Cardiac fibroblast (primary cell): ENCODE results near the gene GON4L.
A peak's percentile ranks its signal among the peaks of the same experiment; 100 is the strongest.

Source experiments
- DNase-seq, 2 donors: peaks; one replicate each; pipeline versions ENCODE4 v3.0.0 to v3.0.0-alpha.2; 2010; ENCODE audit warnings: low read depth in 2 of 2
- H3K4me3 ChIP-seq, 2 donors: replicated peaks in 1 of 2; 1 replicate in 1 of 2; 2 replicates in 1 of 2; pipeline ENCODE4 v1.5.1; 2011; ENCODE audit warnings: low read depth in 2 of 2, low read length in 2 of 2, mild to moderate bottlenecking in 2 of 2, moderate library complexity in 1 of 2
- TF ChIP-seq, protein P1 (sequence below): IDR thresholded peaks from one replicate; pipeline ENCODE4 v1.5.1; 2011; ENCODE audit warnings: low read depth, mild to moderate bottlenecking, low read length, inconsistent platforms

The GON4L gene

DNA sequence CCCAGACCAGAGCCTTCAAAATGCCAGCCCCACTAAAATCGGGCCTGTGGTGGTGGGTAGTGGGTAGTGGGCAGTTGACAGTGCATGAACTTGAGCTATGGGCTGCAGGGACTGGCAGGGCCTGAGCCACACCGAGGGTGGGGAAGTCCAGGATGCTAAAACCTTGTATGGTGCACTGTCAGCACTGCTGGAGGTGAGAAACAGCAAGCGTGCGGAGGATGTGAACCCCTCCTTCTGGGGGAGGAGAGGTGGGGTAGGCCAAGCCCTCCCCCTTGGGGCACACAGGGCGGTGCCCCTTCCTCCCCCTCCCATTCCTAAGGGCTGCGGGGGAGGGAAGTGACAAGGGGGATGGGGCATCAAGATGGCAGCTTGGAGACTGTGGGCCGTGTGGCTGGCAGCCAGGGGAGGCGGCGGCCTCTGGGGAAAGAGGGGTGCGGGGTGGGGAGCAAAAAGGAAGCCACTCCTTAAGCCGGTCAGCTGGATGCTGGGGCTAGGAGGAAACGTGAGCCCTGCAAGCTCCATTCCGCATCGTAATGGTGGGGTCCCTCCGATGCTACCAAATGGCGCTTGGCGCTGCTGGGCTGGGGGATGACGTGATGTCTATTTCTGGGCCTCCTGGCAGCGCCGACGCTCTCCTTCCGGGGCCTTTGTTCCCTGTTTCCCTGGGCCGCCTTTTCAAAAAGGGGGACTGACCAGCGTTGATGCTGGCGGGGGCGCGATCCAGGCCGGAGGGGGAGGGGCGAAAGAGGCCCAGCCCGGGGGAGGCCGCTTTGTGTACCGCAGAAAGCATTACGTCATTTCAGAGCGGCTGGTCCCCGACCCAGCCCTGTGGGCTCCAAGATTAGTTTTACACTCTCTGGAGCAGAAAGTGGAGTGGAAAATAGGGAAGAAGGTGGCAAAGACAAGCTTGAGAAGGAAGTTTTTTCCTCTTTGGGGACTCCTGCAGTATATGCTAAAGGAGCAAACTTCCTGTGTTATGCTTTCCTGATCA is 3.2 kb upstream of the GON4L start:
- H3K4me3 ChIP-seq = peak overlapping the region; percentile 48
- DNase-seq = peak; percentile 85 to 87
- TF ChIP-seq, protein P1, sequence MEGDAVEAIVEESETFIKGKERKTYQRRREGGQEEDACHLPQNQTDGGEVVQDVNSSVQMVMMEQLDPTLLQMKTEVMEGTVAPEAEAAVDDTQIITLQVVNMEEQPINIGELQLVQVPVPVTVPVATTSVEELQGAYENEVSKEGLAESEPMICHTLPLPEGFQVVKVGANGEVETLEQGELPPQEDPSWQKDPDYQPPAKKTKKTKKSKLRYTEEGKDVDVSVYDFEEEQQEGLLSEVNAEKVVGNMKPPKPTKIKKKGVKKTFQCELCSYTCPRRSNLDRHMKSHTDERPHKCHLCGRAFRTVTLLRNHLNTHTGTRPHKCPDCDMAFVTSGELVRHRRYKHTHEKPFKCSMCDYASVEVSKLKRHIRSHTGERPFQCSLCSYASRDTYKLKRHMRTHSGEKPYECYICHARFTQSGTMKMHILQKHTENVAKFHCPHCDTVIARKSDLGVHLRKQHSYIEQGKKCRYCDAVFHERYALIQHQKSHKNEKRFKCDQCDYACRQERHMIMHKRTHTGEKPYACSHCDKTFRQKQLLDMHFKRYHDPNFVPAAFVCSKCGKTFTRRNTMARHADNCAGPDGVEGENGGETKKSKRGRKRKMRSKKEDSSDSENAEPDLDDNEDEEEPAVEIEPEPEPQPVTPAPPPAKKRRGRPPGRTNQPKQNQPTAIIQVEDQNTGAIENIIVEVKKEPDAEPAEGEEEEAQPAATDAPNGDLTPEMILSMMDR = no peak

DNA sequence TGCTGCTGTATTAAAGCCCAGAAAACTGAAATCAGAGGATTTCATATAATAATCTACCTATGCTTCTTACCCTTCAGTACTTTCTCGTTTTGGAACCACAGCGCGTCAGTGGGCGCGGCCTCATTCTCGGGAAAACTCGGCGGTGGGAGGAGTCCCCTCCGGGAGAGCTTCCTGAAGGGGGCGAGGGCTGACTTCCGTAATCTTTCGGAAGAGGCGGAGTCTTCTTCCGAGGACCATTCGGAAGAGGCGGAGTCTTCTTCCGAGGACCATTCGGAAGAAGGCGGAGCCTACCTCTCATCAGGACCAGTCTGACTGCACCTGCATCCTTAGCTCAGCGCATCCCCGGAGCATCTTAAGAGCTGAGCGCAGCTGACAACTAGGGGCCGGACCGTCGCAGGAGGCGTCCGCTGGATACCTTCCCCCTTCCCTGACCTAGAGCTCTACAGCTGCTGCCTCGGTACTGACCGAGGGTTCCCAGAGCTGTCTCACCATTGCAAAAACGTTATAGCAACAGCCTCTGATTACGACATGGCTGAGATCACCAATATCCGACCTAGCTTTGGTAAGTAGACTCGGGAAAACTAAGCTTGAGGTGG is 2.3 kb upstream of the GON4L start, which contains the start of gene SYT11:
Gene SYT11 (plus strand): TSS at position 334 of the 596 bp plus-strand sequence. CDS start 195 bp downstream, at position 529.
- DNase-seq = peak; percentile 96
- TF ChIP-seq, protein P1 = no peak
- H3K4me3 ChIP-seq = peak within 1 kb of the TSS; percentile 48 to 59

GRCh38 chr1:155858800-155859233 is 1.8 kb upstream of the GON4L start:
- TF ChIP-seq, protein P1 = no peak
- DNase-seq = no peak
- H3K4me3 ChIP-seq = peak overlapping the region; percentile 48 to 59

GRCh38 chr1:155856257-155856974 is 598 bp downstream of the GON4L start:
- peak overlapping the region; percentile 88 to 97 for H3K4me3 ChIP-seq
- TF ChIP-seq, protein P1 = no peak
- DNase-seq = no peak

GRCh38 chr1:155850345-155850744 is 6.7 kb downstream of the GON4L start:
- no peak for DNase-seq

More at GRCh38 chr1:155850345-155850744, 6.7 kb downstream of the GON4L start:
- no peak overlapping the region for H3K4me3 ChIP-seq
- TF ChIP-seq, protein P1 = no peak
